Measurements from ENCODE around the gene CHCHD6. TPM values are rescaled to one million over a fixed set of nuclear protein-coding genes. Genes with fewer than 3 reads are reported as not detected.

CHCHD6 gene
- total and polyA plus RNA-seq, 4 donors = 2.0 to 5.1 (median 3.9) TPM

DNA sequence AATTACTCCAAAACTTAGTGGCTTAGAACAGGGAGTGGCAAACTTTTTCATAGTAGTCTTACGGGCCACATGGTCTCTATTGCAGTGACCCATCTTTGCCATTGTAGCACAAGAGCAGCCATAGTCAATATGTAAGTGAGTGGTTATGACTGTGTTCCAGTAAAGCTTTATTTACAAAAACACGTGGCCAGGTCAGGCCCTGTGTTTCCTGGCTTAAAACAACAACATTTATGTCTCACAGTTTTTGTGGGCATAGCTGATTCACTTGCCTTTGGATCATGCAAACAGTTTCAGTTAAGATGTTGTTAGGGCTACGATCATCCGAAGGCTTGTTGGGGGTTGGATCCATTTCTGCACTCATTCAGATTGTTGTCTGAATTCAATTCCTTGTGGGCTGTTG lies 103.8 kb downstream of the CHCHD6 start:
- WGBS = 88% methylated on average over 4 of the region's 4 CpGs
- DNase-seq (ENCODE audit: low spot score) = no peak
- TF ChIP-seq NR2F2 (IDR thresholded peaks at IDR 0.05) (no peak), RXRA (IDR thresholded peaks at IDR 0.05) (no peak), SP1 (IDR thresholded peaks at IDR 0.05) (no peak)
- TF ChIP-seq, protein P1, sequence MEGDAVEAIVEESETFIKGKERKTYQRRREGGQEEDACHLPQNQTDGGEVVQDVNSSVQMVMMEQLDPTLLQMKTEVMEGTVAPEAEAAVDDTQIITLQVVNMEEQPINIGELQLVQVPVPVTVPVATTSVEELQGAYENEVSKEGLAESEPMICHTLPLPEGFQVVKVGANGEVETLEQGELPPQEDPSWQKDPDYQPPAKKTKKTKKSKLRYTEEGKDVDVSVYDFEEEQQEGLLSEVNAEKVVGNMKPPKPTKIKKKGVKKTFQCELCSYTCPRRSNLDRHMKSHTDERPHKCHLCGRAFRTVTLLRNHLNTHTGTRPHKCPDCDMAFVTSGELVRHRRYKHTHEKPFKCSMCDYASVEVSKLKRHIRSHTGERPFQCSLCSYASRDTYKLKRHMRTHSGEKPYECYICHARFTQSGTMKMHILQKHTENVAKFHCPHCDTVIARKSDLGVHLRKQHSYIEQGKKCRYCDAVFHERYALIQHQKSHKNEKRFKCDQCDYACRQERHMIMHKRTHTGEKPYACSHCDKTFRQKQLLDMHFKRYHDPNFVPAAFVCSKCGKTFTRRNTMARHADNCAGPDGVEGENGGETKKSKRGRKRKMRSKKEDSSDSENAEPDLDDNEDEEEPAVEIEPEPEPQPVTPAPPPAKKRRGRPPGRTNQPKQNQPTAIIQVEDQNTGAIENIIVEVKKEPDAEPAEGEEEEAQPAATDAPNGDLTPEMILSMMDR (IDR thresholded peaks at IDR 0.05; ENCODE audit: low read depth, low read length, missing input control) = no peak

DNA sequence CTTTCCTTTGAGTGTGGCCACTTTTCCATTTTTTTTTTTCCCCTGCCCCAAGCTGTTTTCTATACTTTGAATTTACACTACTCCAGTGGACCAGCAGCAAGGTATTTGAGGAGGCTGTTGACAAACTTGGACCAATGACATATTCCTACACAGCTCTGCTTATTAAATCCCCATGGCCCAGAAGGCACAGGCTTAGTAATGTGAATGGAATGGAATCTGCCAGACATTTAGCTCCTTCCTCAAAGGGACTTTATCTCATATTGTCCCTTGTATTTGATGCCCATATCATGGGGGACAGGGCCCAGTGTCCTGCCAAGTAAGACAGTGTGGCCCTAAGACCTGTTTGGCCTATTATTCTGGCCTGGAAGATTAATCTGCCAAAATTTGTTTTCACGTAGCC lies 107.5 kb downstream of the CHCHD6 start:
- WGBS = 90% methylated on average over 1 of the region's 1 CpG
- Histone ChIP-seq H3K4me1 (ENCODE audit: control insufficient read depth in 4 of 4, insufficient read depth in 4 of 4, low read length in 3 of 4) (no peaks in the 10 kb centered on the region), H3K27ac (ENCODE audit: low read depth in 1 of 2, low read length in 2 of 2) (no peak overlapping the region), H3K4me3 (ENCODE audit: low read depth in 1 of 3, low read length in 3 of 3) (no peak overlapping the region), H3K9ac (ENCODE audit: low read depth in 1 of 2, low read length in 2 of 2) (no peak overlapping the region), H3K27me3 (ENCODE audit: control insufficient read depth in 4 of 4, insufficient read depth in 4 of 4, low read length in 3 of 4) (no peaks in the 10 kb centered on the region), H3K36me3 (ENCODE audit: control insufficient read depth in 4 of 4, insufficient read depth in 3 of 4, low read depth in 1 of 4, low read length in 3 of 4) (no peaks in the 10 kb centered on the region), H3K9me3 (ENCODE audit: control insufficient read depth in 4 of 4, low read length in 3 of 4) (no peaks in the 10 kb centered on the region)
- no peak for DNase-seq (ENCODE audit: low spot score)
- TF ChIP-seq YY1 (IDR thresholded peaks at IDR 0.05) (no peak), HNF4G (IDR thresholded peaks at IDR 0.05) (no peak)
- TF ChIP-seq, protein P1 (IDR thresholded peaks at IDR 0.05; ENCODE audit: low read depth, low read length, missing input control) = no peak

More for the DNA sequence above, 103.8 kb downstream of the CHCHD6 start:
- Histone ChIP-seq H3K4me1 (ENCODE audit: control insufficient read depth in 4 of 4, insufficient read depth in 4 of 4, low read length in 3 of 4) (no peaks in the 10 kb centered on the region), H3K4me3 (ENCODE audit: low read depth in 1 of 3, low read length in 3 of 3) (no peak overlapping the region), H3K9me3 (ENCODE audit: control insufficient read depth in 4 of 4, low read length in 3 of 4) (no peaks in the 10 kb centered on the region), H3K27ac (ENCODE audit: low read depth in 1 of 2, low read length in 2 of 2) (no peak overlapping the region), H3K36me3 (ENCODE audit: control insufficient read depth in 4 of 4, insufficient read depth in 3 of 4, low read depth in 1 of 4, low read length in 3 of 4) (no peaks in the 10 kb centered on the region), H3K9ac (ENCODE audit: low read depth in 1 of 2, low read length in 2 of 2) (no peak overlapping the region), H3K27me3 (ENCODE audit: control insufficient read depth in 4 of 4, insufficient read depth in 4 of 4, low read length in 3 of 4) (no peaks in the 10 kb centered on the region)

DNA sequence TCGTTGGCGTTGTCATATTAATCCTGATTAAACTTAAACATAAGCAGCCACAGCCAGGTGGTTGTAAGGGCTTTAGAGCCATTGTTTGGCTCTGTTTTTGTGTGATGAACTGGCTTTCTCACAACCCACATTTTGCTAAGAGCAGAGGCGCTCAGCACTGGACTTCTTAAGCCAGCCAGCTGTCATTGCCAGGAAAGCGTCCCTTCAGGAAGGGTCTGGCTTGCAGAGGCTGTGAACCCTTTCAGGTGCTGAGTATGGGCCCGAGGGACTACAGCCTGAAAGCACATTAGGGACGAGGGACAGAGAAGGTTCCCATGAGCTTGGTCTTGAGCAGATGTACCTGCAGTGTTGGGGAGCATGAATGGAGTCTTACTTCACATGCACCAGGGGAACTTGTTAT lies 112.3 kb downstream of the CHCHD6 start:
- Histone ChIP-seq H3K9me3 (ENCODE audit: control insufficient read depth in 4 of 4, low read length in 3 of 4) (no peaks in the 10 kb centered on the region), H3K27me3 (ENCODE audit: control insufficient read depth in 4 of 4, insufficient read depth in 4 of 4, low read length in 3 of 4) (no peaks in the 10 kb centered on the region), H3K4me3 (ENCODE audit: low read depth in 1 of 3, low read length in 3 of 3) (no peak overlapping the region), H3K27ac (ENCODE audit: low read depth in 1 of 2, low read length in 2 of 2) (no peak overlapping the region), H3K9ac (ENCODE audit: low read depth in 1 of 2, low read length in 2 of 2) (no peak overlapping the region), H3K36me3 (ENCODE audit: control insufficient read depth in 4 of 4, insufficient read depth in 3 of 4, low read depth in 1 of 4, low read length in 3 of 4) (no peaks in the 10 kb centered on the region), H3K4me1 (ENCODE audit: control insufficient read depth in 4 of 4, insufficient read depth in 4 of 4, low read length in 3 of 4) (no peaks in the 10 kb centered on the region)
- 94% methylated on average over 6 of the region's 6 CpGs for WGBS
- no peak for DNase-seq (ENCODE audit: low spot score)
- TF ChIP-seq MAX (IDR thresholded peaks at IDR 0.05) = no peak
- no peak for TF ChIP-seq FOXA2 (IDR thresholded peaks at IDR 0.05)
- TF ChIP-seq YY1 (IDR thresholded peaks at IDR 0.05) = no peak
- no peak for TF ChIP-seq NR2F2 (IDR thresholded peaks at IDR 0.05)

Data from liver (tissue), 9 donors.